ENCODE measurements around the gene KRTAP13-4.

DNA sequence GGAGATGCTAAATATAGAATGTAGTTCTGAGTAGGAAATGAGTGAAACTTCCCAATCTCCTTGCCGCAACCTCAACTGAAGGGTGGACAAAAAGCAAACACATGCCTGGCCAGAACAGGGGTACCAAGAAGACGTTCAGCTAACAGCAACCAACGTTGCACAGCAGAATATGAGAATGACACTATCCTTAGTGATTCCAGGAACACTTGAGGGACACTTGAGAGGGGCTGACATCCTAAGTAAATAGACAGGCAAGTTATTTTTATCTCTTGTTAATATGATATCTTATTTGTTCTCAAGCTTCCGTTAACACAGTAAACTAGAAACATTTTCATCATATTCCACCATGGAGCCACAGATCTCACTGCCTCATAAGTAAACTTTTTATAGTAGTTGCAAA is 49.2 kb downstream of the KRTAP13-4 start:
- TF ChIP-seq RFX5 (IDR thresholded peaks at IDR 0.05; ENCODE audit: borderline replicate concordance, low read depth, low read length) (no peak), CTCF (IDR thresholded peaks at IDR 0.05; ENCODE audit: control extremely low read depth in 1 of 3, insufficient read depth in 1 of 3, low read depth in 1 of 3, low read length in 3 of 3) (no peak), POLR2A (IDR thresholded peaks at IDR 0.05; ENCODE audit: control extremely low read depth in 1 of 2, low read depth in 2 of 2, low read length in 2 of 2) (no peak), CHD1 (IDR thresholded peaks at IDR 0.05; ENCODE audit: low read depth, low read length) (no peak), SP2 (IDR thresholded peaks at IDR 0.05; ENCODE audit: low read length) (no peak), EZH2 (IDR thresholded peaks at IDR 0.05; ENCODE audit: low read depth, low read length, severe bottlenecking) (no peak), NANOG (IDR thresholded peaks at IDR 0.05; ENCODE audit: insufficient read depth, low read depth, low read length, poor library complexity, severe bottlenecking) (no peak), MAX (IDR thresholded peaks at IDR 0.05) (no peak), POLR2AphosphoS5 (IDR thresholded peaks at IDR 0.05; ENCODE audit: low read depth, low read length) (no peak), SAP30 (IDR thresholded peaks at IDR 0.05; ENCODE audit: insufficient read depth, insufficient replicate concordance, low read length) (no peak), RXRA (IDR thresholded peaks at IDR 0.05; ENCODE audit: insufficient read depth, low read depth, low read length) (no peak), JUND (IDR thresholded peaks at IDR 0.05; ENCODE audit: low read length) (no peak), CREB1 (IDR thresholded peaks at IDR 0.05) (no peak), SUZ12 (IDR thresholded peaks at IDR 0.05; ENCODE audit: low read length) (no peak)

Data from H1 (cell line).